GM12864 (cell line): ENCODE data around the gene TM9SF3.

ENCODE experiments used
- DNase-seq: peaks from one replicate; pipeline ENCODE4 v3.0.0-alpha.2; 2011; ENCODE audit warnings: low read depth
- H3K4me3 ChIP-seq: 2 replicates; pipeline ENCODE4 v1.5.1; 2011; ENCODE audit warnings: mild to moderate bottlenecking, low read depth, low read length, control low read depth
- CTCF ChIP-seq: IDR thresholded peaks from 2 replicates; pipeline ENCODE4 v1.5.1; 2011; ENCODE audit warnings: low read depth, mild to moderate bottlenecking, moderate library complexity, low read length, control low read depth, inconsistent platforms; ENCODE audit errors: missing control alignments

The TM9SF3 gene

GRCh38 chr10:96570983-96571964 is 15.5 kb downstream of the TM9SF3 start:
- no peak overlapping the region for H3K4me3 ChIP-seq
- no peak for DNase-seq
- TF ChIP-seq CTCF: no peak

GRCh38 chr10:96570511-96570910 is 16.3 kb downstream of the TM9SF3 start:
- no peak for TF ChIP-seq CTCF
- no peak for DNase-seq
- H3K4me3 ChIP-seq: no peak overlapping the region

- no peak for TF ChIP-seq CTCF
- no peak overlapping the region for H3K4me3 ChIP-seq
- no peak for DNase-seq
These were observed 18.4 kb downstream of the TM9SF3 start for GRCh38 chr10:96568402-96568801.

GRCh38 chr10:96565774-96566173 is 21.0 kb downstream of the TM9SF3 start:
- TF ChIP-seq CTCF: no peak
- no peak overlapping the region for H3K4me3 ChIP-seq
- DNase-seq: no peak

GRCh38 chr10:96560966-96561887 is 25.6 kb downstream of the TM9SF3 start:
- TF ChIP-seq CTCF: no peak
- no peak for DNase-seq
- H3K4me3 ChIP-seq: no peak overlapping the region

GRCh38 chr10:96560489-96560888 is 26.3 kb downstream of the TM9SF3 start:
- TF ChIP-seq CTCF: no peak
- no peak overlapping the region for H3K4me3 ChIP-seq
- DNase-seq: no peak
